HG03439 (cell line): ENCODE measurements around the gene SH3PXD2A.
"Not testable (repeated sequence)": the region's sequence is repeated elsewhere in the genome, so short reads cannot be mapped to it uniquely, and the experiment has no call there.

Experiments
- ATAC-seq: cut with Tn5 transposase; IDR thresholded peaks from one replicate; pipeline ENCODE4 v1.9.1; 2021; ENCODE audit warnings: mild to moderate bottlenecking, moderate library complexity; ENCODE audit not compliant: unreplicated experiment

The SH3PXD2A gene

DNA sequence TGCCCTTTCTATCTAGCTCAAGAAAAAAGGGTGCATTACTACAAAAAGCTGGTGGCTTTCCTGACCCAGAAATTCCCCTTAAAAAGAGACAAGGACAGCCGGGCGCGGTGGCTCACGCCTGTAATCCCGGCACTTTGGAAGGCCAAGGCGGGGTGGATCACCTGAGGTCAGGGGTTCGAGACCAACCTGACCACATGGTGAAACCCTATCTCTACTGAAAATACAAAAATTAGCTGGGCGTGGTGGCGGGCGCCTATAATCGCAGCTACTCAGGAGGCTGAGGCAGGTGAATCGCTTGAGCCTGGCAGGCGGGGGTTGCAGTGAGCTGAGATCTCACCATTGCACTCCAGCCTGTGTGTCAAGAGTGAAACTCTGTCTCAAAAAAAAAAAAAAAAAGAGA, 82.5 kb downstream of the SH3PXD2A start:
- not testable (repeated sequence) for ATAC-seq

DNA sequence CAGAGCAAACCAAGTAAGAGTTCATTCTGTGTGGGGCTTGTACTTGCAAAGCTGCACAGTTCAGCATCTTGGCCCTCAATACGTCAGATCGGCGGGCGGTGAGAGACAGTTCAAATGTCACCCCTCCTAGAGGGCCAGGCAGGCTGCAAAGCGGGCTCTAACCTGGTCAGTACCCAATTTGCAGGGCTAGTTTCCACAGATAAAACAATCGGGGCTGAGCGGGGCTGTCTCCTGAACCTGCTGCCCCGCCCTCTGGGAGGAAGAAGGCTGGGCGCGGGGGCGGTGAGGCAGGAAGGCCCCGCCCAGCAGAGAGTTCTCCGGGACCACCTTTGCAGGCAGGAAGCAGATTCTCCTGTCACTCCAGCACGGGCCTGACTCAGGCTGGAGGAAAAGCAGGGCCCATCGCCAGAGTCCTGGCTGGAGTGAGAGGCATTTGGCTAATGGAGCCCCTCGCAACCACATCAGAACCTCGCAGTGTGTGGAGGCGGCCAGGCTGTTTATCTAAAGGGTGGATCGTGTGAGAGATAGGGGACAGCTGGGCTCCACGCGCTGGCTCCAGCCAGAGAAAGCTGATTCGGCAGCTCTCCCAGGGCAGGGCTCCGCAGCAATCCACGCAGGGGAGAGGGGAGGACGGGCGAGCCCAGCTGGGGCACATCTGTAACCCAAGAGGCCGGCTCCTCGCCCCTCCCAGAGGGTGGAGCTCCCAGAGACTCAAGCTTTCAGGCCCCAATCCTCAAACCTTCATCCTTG, 83.1 kb downstream of the SH3PXD2A start:
- peak; percentile 56 for ATAC-seq

DNA sequence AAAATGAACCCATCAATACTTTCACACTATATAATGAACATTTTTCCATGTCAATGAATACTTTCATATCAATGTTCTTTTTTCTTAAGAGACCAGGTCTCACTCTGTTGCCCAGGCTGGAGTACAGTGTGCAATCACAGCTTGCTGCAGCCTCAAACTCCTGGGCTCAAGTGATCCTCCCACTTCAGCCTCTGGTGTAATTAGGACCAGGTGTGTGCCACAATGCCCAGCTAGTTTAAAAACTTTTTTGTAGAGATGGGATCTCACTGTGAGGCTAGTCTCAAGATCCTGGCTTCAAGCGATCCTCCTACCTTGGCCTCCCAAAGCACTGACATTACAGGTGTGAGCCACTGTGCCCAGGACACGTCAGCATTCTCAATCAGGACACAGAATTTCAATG, 85.2 kb downstream of the SH3PXD2A start:
- no peak for ATAC-seq

DNA sequence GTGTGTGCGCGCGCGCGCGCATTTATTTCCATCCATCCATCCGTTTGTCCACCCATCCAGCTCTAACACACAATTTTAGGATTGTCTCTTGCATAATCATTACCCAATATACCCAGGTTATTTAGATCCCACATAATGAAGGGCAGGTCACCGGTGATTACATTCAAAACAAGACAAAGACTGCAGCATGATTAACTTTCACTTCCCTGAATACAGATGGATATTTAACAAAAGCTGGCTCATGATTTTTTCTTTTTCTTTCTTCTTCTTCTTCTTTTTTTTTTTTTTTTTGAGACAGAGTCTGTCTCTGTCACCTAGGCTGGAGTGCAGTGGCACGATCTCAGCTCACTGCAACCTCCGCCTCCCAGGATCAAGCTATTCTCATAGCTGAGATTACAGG, 86.2 kb downstream of the SH3PXD2A start:
- no peak for ATAC-seq

DNA sequence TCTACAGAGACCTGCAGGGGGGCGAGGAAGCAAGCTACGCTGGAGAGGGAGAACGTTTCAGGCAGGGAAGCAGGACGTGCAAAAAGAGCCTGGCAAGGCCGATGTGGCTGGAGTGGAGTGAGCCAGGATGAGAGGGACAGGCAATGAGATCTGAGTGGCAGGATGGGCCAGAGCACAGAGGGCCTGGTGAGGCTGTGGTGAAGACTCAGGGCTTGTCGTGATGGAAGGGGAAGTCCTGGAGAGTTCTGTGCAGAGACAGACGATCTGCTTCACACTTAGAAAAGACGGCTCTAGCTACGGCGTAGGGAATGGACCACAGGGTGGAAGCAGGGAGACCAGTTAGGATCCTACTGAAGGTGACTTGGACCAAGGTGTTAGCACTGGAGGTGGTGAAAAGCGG, 87.0 kb downstream of the SH3PXD2A start:
- ATAC-seq = no peak

DNA sequence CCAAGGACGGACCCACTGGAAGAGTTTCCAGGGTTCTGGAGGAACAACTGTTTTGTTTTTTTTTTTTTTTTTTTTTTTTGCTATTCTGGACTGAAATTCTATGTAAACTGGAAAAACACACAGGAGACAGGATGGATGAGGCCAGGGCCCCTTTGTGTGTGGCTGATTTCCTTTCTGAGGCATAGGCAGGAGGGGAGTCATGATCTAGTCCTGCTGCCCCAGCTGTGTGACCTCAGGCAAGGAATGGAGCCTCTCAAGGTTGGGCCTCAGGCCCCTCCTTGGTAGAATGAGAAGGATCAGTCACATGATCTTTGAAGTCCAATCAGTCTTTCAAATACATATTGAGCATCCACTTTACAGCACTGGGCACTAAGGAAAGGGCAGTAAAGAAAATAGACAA, 87.6 kb downstream of the SH3PXD2A start:
- ATAC-seq = no peak

DNA sequence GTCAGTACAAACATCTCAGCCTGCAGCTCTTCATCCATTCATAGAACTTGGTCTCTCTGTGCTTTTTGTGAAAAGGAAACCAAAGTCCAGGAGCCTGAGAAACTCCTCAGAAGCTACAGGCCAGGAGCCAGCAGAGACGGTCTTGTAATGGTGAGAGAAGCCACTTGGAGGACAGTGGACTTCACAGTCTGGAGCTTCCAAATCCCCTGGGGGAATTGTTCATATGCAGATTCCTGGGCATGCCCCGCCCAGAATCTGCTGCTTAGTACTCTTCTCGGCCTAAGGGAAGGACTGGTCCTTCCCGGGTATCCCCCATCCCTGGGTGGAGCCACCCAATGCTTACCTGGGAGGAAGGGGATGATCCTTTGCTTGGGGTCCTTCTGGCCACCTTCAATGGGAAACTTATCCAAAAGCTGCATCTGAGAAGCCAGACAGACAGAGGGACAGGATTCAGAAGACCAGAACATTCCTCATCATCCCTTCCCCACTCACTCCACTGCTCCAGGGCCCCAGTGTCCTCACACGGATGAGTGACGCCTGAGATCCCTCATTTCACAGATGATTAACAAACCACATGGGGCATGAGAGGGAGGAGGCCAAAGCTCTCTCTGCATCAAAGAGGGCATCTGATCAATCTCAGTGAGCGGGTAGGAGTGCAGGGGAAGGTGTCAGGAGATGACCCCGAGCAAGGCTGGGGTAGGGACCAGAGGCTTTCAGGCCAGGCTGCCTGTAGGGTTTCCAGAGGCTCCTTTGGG, 88.4 kb downstream of the SH3PXD2A start:
- no peak for ATAC-seq

DNA sequence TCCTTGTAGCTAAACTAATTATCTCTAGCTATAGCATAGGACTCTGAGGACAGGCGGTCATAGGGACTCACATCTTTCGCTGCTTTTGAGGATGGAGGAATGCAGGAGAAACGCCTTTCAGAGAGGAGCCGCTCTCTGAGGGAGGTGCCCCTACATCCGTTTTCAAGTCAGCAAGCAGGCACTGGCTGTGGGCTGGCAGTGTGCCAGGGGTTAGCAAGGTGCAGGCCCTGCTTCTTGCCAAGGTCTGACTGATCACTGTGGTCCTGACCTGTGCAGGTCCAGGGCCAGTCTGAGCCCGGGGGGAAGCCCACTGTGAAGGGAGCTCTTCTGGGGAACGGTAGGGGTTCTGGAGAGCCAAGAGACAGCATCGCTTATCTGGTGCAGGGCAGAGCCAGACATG, 89.4 kb downstream of the SH3PXD2A start:
- no peak for ATAC-seq

DNA sequence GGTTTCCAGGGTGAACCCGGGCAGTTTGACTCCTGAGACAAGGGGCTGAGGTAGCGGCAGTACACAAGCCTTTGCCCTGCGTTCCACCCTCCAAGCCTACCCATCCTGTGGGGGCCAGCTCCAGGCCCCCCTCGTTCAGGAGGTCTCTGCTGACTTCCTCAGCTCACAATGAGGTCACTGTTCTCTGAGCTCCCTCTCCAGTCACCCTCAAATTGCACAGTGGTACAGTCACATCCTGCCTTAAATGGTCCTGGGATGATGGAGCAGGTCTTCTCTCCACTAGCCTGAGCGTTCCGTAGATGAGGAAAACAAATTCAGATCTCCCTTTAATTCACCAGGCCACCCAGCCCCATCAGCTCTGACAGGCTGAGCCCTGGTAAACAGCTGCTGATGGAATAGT, 90.2 kb downstream of the SH3PXD2A start:
- no peak for ATAC-seq

DNA sequence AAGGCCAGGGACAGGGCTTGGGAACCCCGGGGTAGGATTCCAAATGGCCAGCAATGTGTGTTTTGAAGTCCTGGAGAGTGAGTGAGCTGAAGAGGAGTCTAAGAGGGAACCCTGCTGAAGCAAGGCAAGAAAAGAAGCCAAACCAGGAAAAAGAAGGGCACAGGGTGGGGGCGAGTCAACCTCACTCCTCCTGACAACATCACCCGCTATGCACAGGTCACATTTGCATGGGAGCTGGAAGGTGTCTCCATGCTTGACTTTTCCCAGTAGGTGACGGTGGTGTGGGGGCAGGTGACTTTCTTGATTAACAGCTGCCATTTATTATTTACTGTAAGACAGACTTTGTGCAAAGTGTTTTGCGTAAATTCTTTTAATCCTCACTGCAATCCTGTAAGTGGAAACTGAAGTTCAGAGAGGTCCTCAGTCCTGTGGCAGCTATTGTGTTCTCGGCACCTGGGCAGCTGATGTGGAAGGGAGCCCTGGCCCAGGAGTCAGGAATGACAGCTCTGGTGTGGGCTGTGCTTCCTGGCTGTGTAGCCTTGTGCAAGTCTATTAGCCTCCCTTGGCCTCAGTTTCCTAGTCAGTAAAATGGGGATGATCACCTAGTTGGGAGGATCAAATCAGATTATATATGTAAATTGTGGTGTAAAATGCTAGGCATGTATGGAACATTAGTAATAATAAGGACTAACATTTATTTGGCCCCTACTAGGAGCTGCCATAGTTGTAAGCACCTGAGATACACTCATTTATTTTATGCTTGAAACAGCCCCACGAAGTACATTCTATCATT, 90.9 kb downstream of the SH3PXD2A start:
- ATAC-seq = no peak

DNA sequence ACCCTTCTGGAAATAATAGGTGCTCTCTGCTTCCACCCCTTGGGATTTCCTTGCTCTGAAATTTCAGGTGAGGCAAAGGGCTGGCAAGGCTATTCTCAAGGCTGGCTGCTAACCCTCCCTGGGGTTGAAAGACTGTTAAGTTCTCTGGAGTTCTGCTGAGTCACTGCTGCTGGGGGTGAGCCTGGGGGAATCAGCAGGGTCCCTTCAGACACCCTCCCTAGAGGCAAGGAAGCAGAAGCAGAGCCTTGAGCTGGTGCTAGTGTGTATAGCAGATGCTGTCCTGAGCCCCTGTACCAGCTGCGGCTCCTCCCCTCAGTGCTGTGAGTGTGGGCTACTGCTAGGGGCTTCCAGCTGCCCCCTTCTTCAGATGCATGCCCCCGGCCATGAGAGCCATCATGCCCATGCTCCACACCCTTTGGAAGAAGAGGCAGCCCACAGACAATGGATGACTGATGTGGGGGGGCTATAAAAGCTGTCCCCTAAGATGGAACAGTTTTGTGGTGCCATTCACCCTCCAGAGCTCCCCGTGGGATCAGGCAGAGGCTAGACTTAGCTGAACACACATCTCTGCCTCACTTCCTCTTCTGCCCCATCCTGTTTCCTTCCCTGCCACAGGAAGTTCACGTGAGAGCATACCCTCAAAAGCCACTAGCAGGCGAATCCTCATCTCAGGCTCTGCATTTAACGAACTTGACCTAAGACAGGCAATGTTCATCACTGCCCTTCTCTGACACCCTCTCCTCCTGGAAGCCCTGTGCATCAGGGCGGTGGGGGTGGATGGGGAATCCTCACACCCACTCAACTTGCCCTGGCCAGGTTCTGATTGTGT, 91.8 kb downstream of the SH3PXD2A start:
- no peak for ATAC-seq

DNA sequence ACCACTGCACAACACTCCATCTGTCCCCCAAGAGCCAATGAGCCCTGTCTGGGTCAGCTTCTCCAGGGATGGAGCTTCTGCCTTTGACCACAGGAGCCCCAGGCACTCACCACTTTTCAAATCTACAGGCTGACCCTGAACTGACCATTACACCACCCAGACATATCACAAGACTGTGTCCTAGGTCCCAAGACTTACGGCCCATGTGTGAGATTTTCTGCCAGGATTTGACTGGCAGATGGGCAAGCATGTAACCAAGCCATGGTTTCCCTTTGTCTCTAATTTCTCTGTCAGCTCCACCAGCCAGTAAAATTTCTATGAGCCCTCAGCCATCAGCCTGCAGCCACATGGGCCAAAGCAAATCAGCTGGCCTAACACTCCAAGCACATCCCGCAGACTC, 92.5 kb downstream of the SH3PXD2A start:
- no peak for ATAC-seq

DNA sequence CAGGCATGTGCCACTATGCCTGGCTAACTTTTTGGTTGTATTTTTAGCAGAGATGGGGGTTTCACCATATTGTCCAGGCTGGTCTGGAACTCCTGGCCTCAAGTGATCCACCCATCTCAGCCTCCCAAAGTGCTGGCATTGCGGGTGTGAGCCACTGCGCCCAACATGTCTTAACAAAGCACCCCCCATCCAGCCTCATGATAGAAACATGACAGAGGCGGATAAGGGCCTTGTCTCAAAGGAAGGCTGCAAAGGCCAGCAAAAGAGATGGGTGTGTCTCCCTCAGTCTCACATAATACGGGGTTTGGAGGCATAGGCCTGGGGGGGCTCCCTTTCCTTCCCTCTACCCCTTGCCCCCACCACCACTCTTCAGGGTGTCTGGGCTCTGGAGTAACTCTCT, 93.2 kb downstream of the SH3PXD2A start:
- ATAC-seq = no peak

DNA sequence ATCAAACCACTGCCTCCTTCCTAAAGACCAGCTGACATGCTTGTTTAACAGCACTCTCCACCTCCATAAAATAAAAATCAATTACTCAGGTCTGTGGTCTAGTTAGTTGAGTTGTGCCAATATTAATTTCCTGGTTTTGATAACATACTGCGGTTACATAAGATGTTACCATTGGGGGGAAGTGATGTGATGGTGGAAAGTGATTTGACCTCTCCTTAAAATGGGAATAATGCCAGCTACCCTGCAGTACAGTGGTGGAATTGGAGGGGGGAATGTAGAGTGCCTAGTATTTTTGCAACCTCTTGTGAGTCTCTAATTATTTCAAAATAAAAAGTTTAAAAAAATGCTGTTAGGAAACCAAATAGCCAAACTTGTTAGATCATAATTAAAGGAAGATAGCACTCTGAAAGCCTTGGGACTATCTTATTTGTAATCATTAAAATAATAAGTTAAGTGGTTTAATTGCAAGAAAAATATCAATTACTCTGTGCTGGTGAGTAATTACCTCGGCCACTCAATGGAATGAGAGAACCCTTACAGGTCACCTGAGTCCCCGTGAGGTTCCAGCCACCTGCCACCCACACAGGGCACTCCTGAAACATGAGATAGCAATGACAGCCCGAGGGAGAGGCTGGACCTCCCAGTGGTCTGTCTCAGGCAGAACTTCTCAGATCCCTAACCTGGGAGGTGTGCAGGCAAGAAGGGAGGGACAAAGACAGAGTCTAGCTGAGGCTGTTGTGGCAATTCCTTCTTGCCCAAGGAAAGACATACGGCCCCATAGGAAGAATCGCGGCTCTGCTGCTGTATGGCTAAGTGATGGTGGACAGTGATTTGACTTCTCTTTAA, 94.1 kb downstream of the SH3PXD2A start:
- no peak for ATAC-seq

DNA sequence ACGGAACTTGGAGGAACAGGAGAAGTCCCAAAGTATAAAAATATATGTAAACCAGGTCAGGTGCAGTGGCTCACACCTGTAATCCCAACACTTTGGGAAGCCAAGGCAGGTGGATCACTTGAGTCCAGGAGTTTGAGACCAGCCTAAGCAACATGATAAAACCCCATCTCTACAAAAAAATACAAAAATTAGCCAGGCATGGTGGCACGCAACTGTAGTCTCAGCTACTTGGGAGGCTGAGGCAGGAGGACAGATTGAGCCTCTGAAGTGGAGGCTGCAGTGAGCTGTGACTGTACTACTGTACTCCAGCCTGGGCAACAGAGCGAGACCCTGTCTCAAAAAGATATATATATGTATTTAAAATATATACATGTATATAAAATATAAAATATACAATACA, 95.1 kb downstream of the SH3PXD2A start:
- ATAC-seq = not testable (repeated sequence)

DNA sequence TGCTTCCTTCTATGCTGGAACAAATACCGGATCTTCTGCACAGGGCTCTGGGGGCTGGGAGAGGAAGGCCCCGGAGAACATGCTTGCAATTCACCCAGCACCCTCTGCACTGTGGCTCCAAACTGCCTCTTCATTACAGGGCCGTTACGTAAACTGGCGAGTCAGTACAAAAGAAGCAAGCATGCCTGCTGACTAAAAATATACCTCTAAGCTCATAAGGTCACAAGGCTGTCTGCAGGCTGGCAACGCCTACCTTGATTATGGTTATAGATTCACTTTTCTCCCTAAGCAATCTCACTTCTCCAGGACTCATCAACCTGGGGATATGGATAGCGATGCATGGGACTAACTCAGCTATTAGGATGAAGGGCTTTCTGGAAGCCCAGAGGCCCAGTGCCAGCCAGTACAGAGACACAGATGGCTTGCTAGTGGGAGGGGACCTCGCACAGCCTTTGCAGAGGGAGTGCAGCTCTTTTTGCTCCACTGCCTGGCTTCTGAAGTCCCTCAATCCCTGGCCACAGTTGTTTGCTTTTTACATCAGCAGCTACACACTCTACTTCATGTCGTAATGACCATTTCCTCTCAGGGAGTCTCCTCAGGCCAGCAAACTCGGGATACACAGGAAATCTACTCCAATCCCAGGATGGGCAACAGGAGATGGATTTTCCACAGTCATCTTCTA, 96.1 kb downstream of the SH3PXD2A start:
- ATAC-seq = peak; percentile 47

DNA sequence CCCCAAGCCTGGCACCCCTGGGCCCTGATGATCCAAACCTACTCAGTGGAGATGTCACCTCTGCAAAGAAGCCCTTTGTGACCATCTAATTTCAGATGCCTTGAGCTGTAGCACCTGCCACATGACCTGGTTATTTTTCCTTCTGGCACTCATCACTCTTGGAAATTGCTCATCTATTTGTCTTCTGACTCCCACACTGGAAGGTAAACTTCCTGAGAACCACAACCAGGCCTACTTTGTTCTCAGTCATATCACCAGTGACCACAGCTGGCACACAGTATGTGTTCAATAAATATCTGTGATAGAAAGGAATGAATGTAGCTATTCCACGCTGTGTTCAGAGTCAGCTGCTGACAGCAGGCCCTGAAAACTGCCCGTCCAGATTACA, 97.1 kb downstream of the SH3PXD2A start:
- no peak for ATAC-seq

DNA sequence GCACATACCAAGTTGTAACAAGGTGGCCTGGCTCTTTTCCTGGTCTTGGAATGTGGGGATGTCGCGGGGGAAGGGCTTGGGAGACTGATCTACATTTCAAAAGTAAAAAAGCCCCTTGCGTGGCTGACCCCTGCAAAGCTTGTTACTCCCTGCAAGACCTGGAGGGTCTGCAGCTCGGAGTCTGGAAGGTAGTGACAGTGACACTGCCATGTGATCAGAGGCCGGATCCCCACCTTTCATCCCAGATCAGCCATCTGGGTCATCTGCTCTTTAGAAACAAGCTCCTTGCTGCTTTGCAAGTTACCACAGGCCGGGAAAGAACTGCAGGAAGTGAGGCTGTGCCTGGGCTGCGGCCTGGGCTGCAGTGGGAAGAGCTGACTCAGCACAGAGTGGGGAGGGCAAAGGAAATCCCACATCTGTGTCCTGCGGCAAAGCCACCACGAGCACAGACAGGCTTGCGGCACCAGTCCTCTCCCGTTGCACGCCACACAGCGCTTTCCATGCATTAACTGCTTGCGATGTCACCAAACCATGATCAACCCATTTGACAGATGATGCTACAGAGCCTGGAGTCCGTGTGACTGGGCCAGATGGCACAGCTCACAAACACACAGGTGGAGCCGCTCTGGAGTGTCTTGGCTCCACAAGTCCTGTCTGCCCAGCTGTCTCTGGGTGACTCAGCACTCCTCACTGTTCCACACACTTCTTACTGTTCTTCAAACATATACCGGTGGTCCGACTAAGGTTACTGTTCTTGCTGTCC, 97.7 kb downstream of the SH3PXD2A start:
- ATAC-seq = no peak
